Measurements from ENCODE around the gene PHYHD1. TPM values are rescaled to one million over a fixed set of nuclear protein-coding genes. Genes with fewer than 3 reads are reported as not detected.

The PHYHD1 gene
- total and polyA plus RNA-seq, 2 of the 13 experiments (the other 11 are each of a cell fraction or from before 2014, with no cell fraction given): 10.6 to 25.3 TPM

GRCh38 chr9:128947277-128947526 lies 26.4 kb downstream of the PHYHD1 start (continued):
- TF ChIP-seq, protein P1, sequence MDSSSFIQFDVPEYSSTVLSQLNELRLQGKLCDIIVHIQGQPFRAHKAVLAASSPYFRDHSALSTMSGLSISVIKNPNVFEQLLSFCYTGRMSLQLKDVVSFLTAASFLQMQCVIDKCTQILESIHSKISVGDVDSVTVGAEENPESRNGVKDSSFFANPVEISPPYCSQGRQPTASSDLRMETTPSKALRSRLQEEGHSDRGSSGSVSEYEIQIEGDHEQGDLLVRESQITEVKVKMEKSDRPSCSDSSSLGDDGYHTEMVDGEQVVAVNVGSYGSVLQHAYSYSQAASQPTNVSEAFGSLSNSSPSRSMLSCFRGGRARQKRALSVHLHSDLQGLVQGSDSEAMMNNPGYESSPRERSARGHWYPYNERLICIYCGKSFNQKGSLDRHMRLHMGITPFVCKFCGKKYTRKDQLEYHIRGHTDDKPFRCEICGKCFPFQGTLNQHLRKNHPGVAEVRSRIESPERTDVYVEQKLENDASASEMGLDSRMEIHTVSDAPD (CRISPR knock-in tag; IDR thresholded peaks at IDR 0.05): no peak
- TF ChIP-seq ZNF747 (CRISPR knock-in tag; IDR thresholded peaks at IDR 0.05; ENCODE audit: borderline replicate concordance) (no peak), HIVEP1 (CRISPR knock-in tag; IDR thresholded peaks at IDR 0.05) (0 out of 2 replicates have a peak, but pooled peaks have one; percentile 30), ZNF20 (CRISPR knock-in tag; IDR thresholded peaks at IDR 0.05) (0 out of 2 replicates have a peak, but pooled peaks have one; percentile 49), STAG1 (CRISPR knock-in tag; IDR thresholded peaks at IDR 0.05) (no peak), HNF4A (CRISPR knock-in tag; IDR thresholded peaks at IDR 0.05) (no peak), USF2 (IDR thresholded peaks at IDR 0.05; ENCODE audit: low read depth, low read length) (no peak), USF2 (CRISPR knock-in tag; IDR thresholded peaks at IDR 0.05; ENCODE audit: borderline replicate concordance) (no peak), PBX3 (CRISPR knock-in tag; IDR thresholded peaks at IDR 0.05; ENCODE audit: borderline replicate concordance) (no peak), MXD1 (CRISPR knock-in tag; IDR thresholded peaks at IDR 0.05) (peak; percentile 51; the same call in 1 of the 2 replicates), MED8 (CRISPR knock-in tag; IDR thresholded peaks at IDR 0.05; ENCODE audit: insufficient replicate concordance) (no peak), RELA (CRISPR knock-in tag; IDR thresholded peaks at IDR 0.05) (no peak), ZNF451 (CRISPR knock-in tag; IDR thresholded peaks at IDR 0.05) (no peak; the same call in 1 of the 2 replicates), KMT2A (CRISPR knock-in tag; IDR thresholded peaks at IDR 0.05) (no peak), ZNF724P (CRISPR knock-in tag; IDR thresholded peaks at IDR 0.05; ENCODE audit: borderline replicate concordance) (no peak)
- TF ChIP-seq, protein P2, sequence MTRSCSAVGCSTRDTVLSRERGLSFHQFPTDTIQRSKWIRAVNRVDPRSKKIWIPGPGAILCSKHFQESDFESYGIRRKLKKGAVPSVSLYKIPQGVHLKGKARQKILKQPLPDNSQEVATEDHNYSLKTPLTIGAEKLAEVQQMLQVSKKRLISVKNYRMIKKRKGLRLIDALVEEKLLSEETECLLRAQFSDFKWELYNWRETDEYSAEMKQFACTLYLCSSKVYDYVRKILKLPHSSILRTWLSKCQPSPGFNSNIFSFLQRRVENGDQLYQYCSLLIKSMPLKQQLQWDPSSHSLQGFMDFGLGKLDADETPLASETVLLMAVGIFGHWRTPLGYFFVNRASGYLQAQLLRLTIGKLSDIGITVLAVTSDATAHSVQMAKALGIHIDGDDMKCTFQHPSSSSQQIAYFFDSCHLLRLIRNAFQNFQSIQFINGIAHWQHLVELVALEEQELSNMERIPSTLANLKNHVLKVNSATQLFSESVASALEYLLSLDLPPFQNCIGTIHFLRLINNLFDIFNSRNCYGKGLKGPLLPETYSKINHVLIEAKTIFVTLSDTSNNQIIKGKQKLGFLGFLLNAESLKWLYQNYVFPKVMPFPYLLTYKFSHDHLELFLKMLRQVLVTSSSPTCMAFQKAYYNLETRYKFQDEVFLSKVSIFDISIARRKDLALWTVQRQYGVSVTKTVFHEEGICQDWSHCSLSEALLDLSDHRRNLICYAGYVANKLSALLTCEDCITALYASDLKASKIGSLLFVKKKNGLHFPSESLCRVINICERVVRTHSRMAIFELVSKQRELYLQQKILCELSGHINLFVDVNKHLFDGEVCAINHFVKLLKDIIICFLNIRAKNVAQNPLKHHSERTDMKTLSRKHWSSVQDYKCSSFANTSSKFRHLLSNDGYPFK (CRISPR knock-in tag; IDR thresholded peaks at IDR 0.05; ENCODE audit: borderline replicate concordance): no peak
- TF ChIP-seq, protein P3, sequence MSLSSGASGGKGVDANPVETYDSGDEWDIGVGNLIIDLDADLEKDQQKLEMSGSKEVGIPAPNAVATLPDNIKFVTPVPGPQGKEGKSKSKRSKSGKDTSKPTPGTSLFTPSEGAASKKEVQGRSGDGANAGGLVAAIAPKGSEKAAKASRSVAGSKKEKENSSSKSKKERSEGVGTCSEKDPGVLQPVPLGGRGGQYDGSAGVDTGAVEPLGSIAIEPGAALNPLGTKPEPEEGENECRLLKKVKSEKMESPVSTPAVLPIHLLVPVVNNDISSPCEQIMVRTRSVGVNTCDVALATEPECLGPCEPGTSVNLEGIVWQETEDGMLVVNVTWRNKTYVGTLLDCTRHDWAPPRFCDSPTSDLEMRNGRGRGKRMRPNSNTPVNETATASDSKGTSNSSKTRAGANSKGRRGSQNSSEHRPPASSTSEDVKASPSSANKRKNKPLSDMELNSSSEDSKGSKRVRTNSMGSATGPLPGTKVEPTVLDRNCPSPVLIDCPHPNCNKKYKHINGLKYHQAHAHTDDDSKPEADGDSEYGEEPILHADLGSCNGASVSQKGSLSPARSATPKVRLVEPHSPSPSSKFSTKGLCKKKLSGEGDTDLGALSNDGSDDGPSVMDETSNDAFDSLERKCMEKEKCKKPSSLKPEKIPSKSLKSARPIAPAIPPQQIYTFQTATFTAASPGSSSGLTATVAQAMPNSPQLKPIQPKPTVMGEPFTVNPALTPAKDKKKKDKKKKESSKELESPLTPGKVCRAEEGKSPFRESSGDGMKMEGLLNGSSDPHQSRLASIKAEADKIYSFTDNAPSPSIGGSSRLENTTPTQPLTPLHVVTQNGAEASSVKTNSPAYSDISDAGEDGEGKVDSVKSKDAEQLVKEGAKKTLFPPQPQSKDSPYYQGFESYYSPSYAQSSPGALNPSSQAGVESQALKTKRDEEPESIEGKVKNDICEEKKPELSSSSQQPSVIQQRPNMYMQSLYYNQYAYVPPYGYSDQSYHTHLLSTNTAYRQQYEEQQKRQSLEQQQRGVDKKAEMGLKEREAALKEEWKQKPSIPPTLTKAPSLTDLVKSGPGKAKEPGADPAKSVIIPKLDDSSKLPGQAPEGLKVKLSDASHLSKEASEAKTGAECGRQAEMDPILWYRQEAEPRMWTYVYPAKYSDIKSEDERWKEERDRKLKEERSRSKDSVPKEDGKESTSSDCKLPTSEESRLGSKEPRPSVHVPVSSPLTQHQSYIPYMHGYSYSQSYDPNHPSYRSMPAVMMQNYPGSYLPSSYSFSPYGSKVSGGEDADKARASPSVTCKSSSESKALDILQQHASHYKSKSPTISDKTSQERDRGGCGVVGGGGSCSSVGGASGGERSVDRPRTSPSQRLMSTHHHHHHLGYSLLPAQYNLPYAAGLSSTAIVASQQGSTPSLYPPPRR (CRISPR knock-in tag; IDR thresholded peaks at IDR 0.05; ENCODE audit: borderline replicate concordance): no peak; the same call in 1 of the 2 replicates
